HepG2 (cell line): ENCODE data around the gene TSNAXIP1. TPM values are rescaled to one million over a fixed set of nuclear protein-coding genes. Genes with fewer than 3 reads are reported as not detected.

Source experiments
- EEA1 ChIP-seq: sonication (generic); formaldehyde crosslinking; IDR thresholded peaks from 2 replicates; pipeline ENCODE4 v1.5.1; 2020; ENCODE audit warnings: mild to moderate bottlenecking, missing genetic modification reagents, borderline replicate concordance
- ELF3 ChIP-seq: IDR thresholded peaks from 2 replicates; pipeline ENCODE4 v1.6.1; 2016; ENCODE audit warnings: missing genetic modification reagents, missing compliant biosample characterization
- GPN1 ChIP-seq: sonication (generic); formaldehyde crosslinking; IDR thresholded peaks from 2 replicates; pipeline ENCODE4 v1.5.1; 2020; ENCODE audit warnings: missing genetic modification reagents, borderline replicate concordance
- KDM6A ChIP-seq: IDR thresholded peaks from 2 replicates; pipeline ENCODE4 v1.6.1; 2016; ENCODE audit warnings: low read depth
- MYC ChIP-seq: sonication (generic); formaldehyde crosslinking; IDR thresholded peaks from 2 replicates; pipeline ENCODE4 v1.9.0; 2021; ENCODE audit warnings: missing genetic modification reagents, borderline replicate concordance
- NFYC ChIP-seq: IDR thresholded peaks from 2 replicates; pipeline ENCODE4 v1.6.1; 2016; ENCODE audit warnings: missing genetic modification reagents, missing compliant biosample characterization
- POLR2AphosphoS2 ChIP-seq: IDR thresholded peaks from 2 replicates; pipeline ENCODE4 v1.6.1; 2011; ENCODE audit warnings: low read depth, low read length, improper control_type of control experiment
- RFXANK ChIP-seq: IDR thresholded peaks from 2 replicates; pipeline ENCODE4 v1.6.1; 2016
- RNF2 ChIP-seq: fragments of 450-650 bp; conservative IDR thresholded peaks from 2 replicates; pipeline ENCODE4 v1.6.1; 2016; ENCODE audit warnings: low read depth
- RXRB ChIP-seq: IDR thresholded peaks from 2 replicates; pipeline ENCODE4 v1.6.1; 2016; ENCODE audit warnings: borderline replicate concordance, missing genetic modification reagents, missing compliant biosample characterization
- SKIL ChIP-seq: sonication (generic); formaldehyde crosslinking; IDR thresholded peaks from 2 replicates; pipeline ENCODE4 v1.8.0; 2022; ENCODE audit warnings: missing genetic modification reagents, mild to moderate bottlenecking, moderate library complexity, borderline replicate concordance
- SRSF9 ChIP-seq: fragments of 200-400 bp; formaldehyde crosslinking; IDR thresholded peaks from 2 replicates; pipeline ENCODE4 v1.6.1; 2018; ENCODE audit warnings: borderline replicate concordance, mild to moderate bottlenecking, low read depth, low read length; ENCODE audit not compliant: insufficient read depth, poor library complexity, severe bottlenecking
- STAT5B ChIP-seq: sonication (generic); formaldehyde crosslinking; IDR thresholded peaks from 2 replicates; pipeline ENCODE4 v1.4.0; 2020; ENCODE audit warnings: missing genetic modification reagents
- TOPORS ChIP-seq: sonication (generic); formaldehyde crosslinking; IDR thresholded peaks from 2 replicates; pipeline ENCODE4 v1.8.0; 2023; ENCODE audit warnings: mild to moderate bottlenecking, missing genetic modification reagents
- TSC22D2 ChIP-seq: sonication (generic); formaldehyde crosslinking; IDR thresholded peaks from 2 replicates; pipeline ENCODE4 v1.5.1; 2020; ENCODE audit warnings: missing genetic modification reagents, mild to moderate bottlenecking, borderline replicate concordance
- ZBTB20 ChIP-seq: sonication (generic); formaldehyde crosslinking; IDR thresholded peaks from 2 replicates; pipeline ENCODE4 v1.8.1; 2023; ENCODE audit warnings: missing genetic modification reagents, low read depth, mild to moderate bottlenecking, borderline replicate concordance
- ZBTB42 ChIP-seq: sonication (generic); formaldehyde crosslinking; IDR thresholded peaks from 2 replicates; pipeline ENCODE4 v1.5.0; 2020; ENCODE audit warnings: mild to moderate bottlenecking, missing genetic modification reagents
- ZNF382 ChIP-seq: sonication (generic); formaldehyde crosslinking; IDR thresholded peaks from 2 replicates; pipeline ENCODE4 v1.5.0; 2020; ENCODE audit warnings: missing genetic modification reagents, mild to moderate bottlenecking, borderline replicate concordance
- ZNF383 ChIP-seq: sonication (generic); formaldehyde crosslinking; IDR thresholded peaks from 2 replicates; pipeline ENCODE4 v1.4.0; 2020; ENCODE audit warnings: missing genetic modification reagents, mild to moderate bottlenecking, borderline replicate concordance
- ZNF431 ChIP-seq: sonication (generic); formaldehyde crosslinking; IDR thresholded peaks from 2 replicates; pipeline ENCODE4 v1.9.0; 2022; ENCODE audit warnings: missing genetic modification reagents, low read depth, mild to moderate bottlenecking, borderline replicate concordance
- ZNF543 ChIP-seq: sonication (generic); formaldehyde crosslinking; IDR thresholded peaks from 2 replicates; pipeline ENCODE4 v1.4.0; 2020; ENCODE audit warnings: mild to moderate bottlenecking, missing genetic modification reagents
- ZNF557 ChIP-seq: sonication (generic); formaldehyde crosslinking; IDR thresholded peaks from 2 replicates; pipeline ENCODE4 v1.4.0; 2020; ENCODE audit warnings: missing genetic modification reagents
- ZNF558 ChIP-seq: sonication (generic); formaldehyde crosslinking; IDR thresholded peaks from 2 replicates; pipeline ENCODE4 v1.9.0; 2022; ENCODE audit warnings: mild to moderate bottlenecking, missing genetic modification reagents, borderline replicate concordance
- ZSCAN31 ChIP-seq: sonication (generic); formaldehyde crosslinking; IDR thresholded peaks from 2 replicates; pipeline ENCODE4 v1.5.0; 2020; ENCODE audit warnings: low read depth, mild to moderate bottlenecking, missing genetic modification reagents
- polyA plus RNA-seq, 8 experiments: library from polyadenylated mRNA; depleted of rRNA in 3 of 8; stranded (reverse) in 7 of 8; unstranded in 1 of 8; fragments of >200 nt; fragmentation: Illumina TruSeq in 4 of 8; extraction: Trizol in 4 of 8; gene quantifications; 2 replicates each; pipeline versions ENCODE4 v1.2.1 to v1.2.3, GENCODE V29; 2011 to 2016; ENCODE audit warnings: low read depth in 4 of 8, missing spikeins in 1 of 8, mixed read lengths in 1 of 8; ENCODE audit not compliant: insufficient read depth in 1 of 8
- total RNA-seq, 5 experiments: library from RNA; depleted of rRNA; stranded (reverse); fragments of >200 nt; fragmentation: Illumina TruSeq; extraction: Trizol; gene quantifications; 2 replicates each; pipeline ENCODE4 v1.2.3, GENCODE V29; 2016; ENCODE audit warnings: low read depth in 1 of 5
- TF ChIP-seq, protein P1 (sequence below): sonication (generic); formaldehyde crosslinking; IDR thresholded peaks from 2 replicates; pipeline ENCODE4 v1.4.0; 2020; ENCODE audit warnings: missing genetic modification reagents
- TF ChIP-seq, protein P2 (sequence below): fragments of 450-650 bp; IDR thresholded peaks from 2 replicates; pipeline ENCODE4 v1.6.1; 2016

The TSNAXIP1 gene
- total and polyA plus RNA-seq, 2 of the 13 experiments (the other 11 are each of a cell fraction or from before 2014, with no cell fraction given) = 0.37 to 0.86 TPM

DNA sequence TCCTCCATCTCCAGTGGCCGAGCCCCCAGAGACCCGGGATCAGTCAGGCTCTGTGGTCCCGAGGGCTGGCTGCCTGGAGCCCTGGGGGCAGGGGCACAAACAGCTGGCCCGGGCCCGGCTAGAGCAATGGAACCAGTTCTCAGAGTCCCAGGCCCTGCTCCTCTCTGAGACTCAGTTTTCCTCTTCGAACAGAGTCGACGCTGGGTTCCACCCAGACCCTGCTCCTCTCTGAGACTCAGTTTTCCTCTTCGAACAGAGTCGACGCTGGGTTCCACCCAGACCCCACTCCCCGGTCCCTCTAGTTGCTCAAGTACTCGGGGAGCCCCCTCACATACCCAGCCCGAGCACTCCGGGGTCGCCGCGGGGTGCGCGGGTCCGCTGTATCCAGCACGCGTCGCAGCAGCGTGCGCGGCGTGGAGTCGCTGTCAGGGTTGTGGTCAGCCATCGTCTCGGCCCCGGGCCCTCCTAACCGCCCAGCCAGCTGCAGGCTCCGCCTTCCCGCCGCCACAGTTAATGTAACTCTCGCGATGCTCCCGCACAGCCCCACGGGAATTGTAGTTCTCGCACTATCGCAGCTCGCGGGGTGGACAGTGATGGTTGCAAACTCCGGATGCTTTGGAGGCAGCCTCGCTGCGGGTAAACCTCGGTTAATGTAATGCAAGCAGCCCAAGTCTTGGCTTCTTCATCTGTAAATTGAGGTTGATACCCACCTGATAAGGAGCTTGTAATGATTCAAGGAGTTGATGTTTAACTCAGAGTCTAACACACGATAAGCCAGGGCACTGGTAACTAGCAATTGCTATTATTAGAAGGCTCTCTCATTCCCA lies 26.9 kb downstream of the TSNAXIP1 start (continued):
- TF ChIP-seq ZNF382 (no peak), GPN1 (CRISPR knock-in tag) (no peak), STAT5B (CRISPR knock-in tag) (no peak), ZBTB42 (CRISPR knock-in tag) (peak; percentile 71; the same call in 1 of the 2 replicates), RXRB (no peak; the same call in none of the 2 replicates), ZNF543 (CRISPR knock-in tag) (peak; percentile 39; the same call in 1 of the 2 replicates), KDM6A (CRISPR knock-in tag) (no peak), ELF3 (CRISPR knock-in tag) (peak; percentile 81), POLR2AphosphoS2 (no peak), EEA1 (peak; percentile 70; the same call in 1 of the 2 replicates), MYC (CRISPR knock-in tag) (peak; percentile 88; the same call in 1 of the 2 replicates), ZNF558 (no peak; the same call in 1 of the 2 replicates), NFYC (CRISPR knock-in tag) (no peak), RFXANK (CRISPR knock-in tag) (no peak; the same call in 1 of the 2 replicates), SRSF9 (no peak), ZSCAN31 (CRISPR knock-in tag) (peak; percentile 81), TSC22D2 (peak; percentile 66; the same call in 1 of the 2 replicates), SKIL (CRISPR knock-in tag) (peak; percentile 27; the same call in 1 of the 2 replicates), RNF2 (peak; percentile 79; the same call in 1 of the 2 replicates), ZBTB20 (CRISPR knock-in tag) (no peak), ZNF557 (CRISPR knock-in tag) (peak; percentile 45; the same call in 1 of the 2 replicates), TOPORS (CRISPR knock-in tag) (peak; percentile 89), ZNF383 (no peak), ZNF431 (0 out of 2 replicates have a peak, but pooled peaks have one; percentile 68)
- TF ChIP-seq, protein P1, sequence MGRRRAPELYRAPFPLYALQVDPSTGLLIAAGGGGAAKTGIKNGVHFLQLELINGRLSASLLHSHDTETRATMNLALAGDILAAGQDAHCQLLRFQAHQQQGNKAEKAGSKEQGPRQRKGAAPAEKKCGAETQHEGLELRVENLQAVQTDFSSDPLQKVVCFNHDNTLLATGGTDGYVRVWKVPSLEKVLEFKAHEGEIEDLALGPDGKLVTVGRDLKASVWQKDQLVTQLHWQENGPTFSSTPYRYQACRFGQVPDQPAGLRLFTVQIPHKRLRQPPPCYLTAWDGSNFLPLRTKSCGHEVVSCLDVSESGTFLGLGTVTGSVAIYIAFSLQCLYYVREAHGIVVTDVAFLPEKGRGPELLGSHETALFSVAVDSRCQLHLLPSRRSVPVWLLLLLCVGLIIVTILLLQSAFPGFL = 0 out of 2 replicates have a peak, but pooled peaks have one; percentile 64
- TF ChIP-seq, protein P2, sequence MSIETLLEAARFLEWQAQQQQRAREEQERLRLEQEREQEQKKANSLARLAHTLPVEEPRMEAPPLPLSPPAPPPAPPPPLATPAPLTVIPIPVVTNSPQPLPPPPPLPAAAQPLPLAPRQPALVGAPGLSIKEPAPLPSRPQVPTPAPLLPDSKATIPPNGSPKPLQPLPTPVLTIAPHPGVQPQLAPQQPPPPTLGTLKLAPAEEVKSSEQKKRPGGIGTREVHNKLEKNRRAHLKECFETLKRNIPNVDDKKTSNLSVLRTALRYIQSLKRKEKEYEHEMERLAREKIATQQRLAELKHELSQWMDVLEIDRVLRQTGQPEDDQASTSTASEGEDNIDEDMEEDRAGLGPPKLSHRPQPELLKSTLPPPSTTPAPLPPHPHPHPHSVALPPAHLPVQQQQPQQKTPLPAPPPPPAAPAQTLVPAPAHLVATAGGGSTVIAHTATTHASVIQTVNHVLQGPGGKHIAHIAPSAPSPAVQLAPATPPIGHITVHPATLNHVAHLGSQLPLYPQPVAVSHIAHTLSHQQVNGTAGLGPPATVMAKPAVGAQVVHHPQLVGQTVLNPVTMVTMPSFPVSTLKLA = peak; percentile 21; the same call in 1 of the 2 replicates
